ENCODE data around the gene PAPSS1.

Gene PAPSS1

GRCh38 chr4:107718351-107718965 lies 1.6 kb downstream of the PAPSS1 start:
- H3K4me3 ChIP-seq (ENCODE audit: control insufficient read depth, low read depth, low read length), result peak overlapping the region; percentile 85
- no peak for TF ChIP-seq CTCF (IDR thresholded peaks at IDR 0.05; ENCODE audit: control insufficient read depth, insufficient read depth, low read depth, low read length, missing control alignments)
- peak; percentile 91 for DNase-seq (ENCODE audit: low read depth)

DNA sequence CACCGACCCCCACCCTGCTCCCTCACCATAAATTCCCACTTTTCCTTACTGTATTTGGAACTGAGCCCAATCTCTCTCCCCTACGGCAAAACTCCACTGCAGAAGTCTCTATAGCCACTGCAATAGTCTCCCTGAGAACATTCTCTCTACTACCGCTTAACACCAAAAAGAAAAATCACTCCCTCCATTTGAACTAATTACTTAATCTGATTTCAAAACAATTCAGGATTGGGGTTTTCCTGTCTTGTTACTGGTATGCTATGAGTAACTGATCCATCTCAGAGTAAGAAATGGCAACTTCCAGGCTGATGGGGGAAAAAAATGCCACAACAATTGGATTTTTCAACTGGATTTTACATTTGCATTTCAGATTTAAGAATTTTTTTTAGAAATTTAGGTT lies 5.8 kb downstream of the PAPSS1 start:
- DNase-seq (ENCODE audit: low read depth), result no peak
- no peak overlapping the region for H3K4me3 ChIP-seq (ENCODE audit: control insufficient read depth, low read depth, low read length)
- TF ChIP-seq CTCF (IDR thresholded peaks at IDR 0.05; ENCODE audit: control insufficient read depth, insufficient read depth, low read depth, low read length, missing control alignments), result no peak

DNA sequence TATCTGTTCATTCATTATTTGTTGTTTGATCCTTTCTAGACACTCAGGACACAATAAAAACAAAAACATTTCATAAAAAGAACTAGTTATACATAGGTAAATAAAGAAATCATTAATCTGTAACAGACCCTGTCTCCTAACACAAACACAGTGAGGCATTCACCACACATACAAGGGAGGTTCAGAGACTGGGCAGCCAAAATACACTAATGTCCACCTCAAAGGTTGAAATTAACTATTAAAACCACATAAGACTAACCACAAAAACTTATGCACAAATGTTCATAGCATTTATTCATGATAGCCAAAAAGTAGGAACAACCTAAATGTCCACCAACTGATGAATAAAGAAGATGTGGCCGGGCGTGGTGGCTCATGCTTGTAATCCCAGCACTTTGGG lies 7.8 kb downstream of the PAPSS1 start:
- TF ChIP-seq CTCF (IDR thresholded peaks at IDR 0.05; ENCODE audit: control insufficient read depth, insufficient read depth, low read depth, low read length, missing control alignments), result no peak
- DNase-seq (ENCODE audit: low read depth), result no peak
- no peak overlapping the region for H3K4me3 ChIP-seq (ENCODE audit: control insufficient read depth, low read depth, low read length)

GRCh38 chr4:107711831-107712230 lies 8.2 kb downstream of the PAPSS1 start:
- DNase-seq (ENCODE audit: low read depth), result no peak
- no peak overlapping the region for H3K4me3 ChIP-seq (ENCODE audit: control insufficient read depth, low read depth, low read length)
- TF ChIP-seq CTCF (IDR thresholded peaks at IDR 0.05; ENCODE audit: control insufficient read depth, insufficient read depth, low read depth, low read length, missing control alignments), result no peak

DNA sequence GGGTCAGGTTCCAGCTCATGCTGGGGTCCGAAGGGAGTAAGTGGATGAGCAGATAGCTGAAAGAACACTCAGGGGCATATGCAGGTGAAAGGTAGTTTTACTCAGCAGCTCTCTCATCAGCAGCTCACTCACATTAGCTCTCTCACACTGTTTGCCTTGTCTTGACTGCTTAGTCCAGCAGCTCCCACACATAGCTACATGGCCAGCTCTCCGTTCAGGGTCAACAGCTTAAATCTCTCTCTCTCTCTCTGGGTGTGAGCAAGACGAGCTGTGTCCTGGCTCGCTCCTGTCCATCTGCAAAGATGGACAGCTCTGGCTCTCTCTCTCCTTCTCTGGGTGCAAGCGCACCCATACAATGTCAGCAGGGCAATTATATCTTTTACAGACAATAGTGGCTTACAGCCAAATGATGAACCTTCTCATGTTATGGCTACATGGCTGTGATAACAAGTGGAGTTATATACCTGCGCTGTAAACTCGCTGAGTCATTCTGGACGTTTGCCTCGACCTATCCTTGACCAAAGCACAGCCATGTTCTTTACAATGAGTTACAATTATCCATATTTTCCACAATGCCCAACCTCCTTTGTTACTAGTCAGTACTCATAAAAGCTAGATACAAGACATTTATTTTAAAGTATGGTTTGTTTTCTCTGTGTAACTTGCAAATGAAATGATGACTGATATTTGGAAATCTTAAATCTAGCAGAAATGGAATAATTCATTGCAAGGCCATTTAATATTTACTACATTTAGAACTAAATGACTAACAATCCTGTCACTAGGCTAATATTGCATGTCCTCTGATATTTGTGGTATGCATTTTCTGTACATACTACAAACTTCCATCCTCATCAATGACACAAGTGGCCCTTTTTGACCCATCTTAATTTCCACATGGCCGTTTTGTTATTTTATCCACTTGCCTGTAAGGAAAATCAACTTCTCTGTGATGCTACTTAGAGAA lies 9.3 kb downstream of the PAPSS1 start:
- H3K4me3 ChIP-seq (ENCODE audit: control insufficient read depth, low read depth, low read length), result no peak overlapping the region
- no peak for TF ChIP-seq CTCF (IDR thresholded peaks at IDR 0.05; ENCODE audit: control insufficient read depth, insufficient read depth, low read depth, low read length, missing control alignments)
- no peak for DNase-seq (ENCODE audit: low read depth)

DNA sequence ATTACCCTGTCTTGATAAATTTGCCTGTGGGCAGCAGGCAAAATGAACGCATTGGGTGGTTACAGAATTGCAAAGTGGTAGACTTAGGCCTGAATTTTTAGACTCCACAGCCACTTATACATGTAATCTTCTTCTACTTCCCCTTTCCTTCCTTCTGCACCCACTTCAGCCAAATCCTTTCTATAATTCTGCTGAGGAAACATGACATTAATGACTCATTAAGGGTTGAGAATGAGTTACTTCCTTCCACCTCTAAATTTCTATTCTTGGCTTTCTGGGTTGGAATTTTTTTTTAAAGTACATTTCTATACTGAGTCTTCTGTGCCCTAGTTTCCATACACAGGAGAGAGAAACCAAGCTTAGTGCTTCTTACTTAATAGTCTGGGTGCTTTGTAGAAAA lies 10.1 kb downstream of the PAPSS1 start:
- TF ChIP-seq CTCF (IDR thresholded peaks at IDR 0.05; ENCODE audit: control insufficient read depth, insufficient read depth, low read depth, low read length, missing control alignments), result no peak

More for the DNA sequence above, 10.1 kb downstream of the PAPSS1 start:
- no peak overlapping the region for H3K4me3 ChIP-seq (ENCODE audit: control insufficient read depth, low read depth, low read length)
- DNase-seq (ENCODE audit: low read depth), result no peak

Measured in AG09309 (cell line).